Spleen (tissue), 7 donors: ENCODE data around the gene SALL4.

Source experiments
- CTCF ChIP-seq, 11 experiments: fragments of 200-600 bp in 7 of 11; fragments of 450-650 bp in 4 of 11; sonication (generic) in 4 of 11; IDR thresholded peaks in 8 of 11; conservative IDR thresholded peaks in 3 of 11; 1 replicate in 7 of 11; 2 replicates in 4 of 11; pipeline versions ENCODE4 v1.4.0 to v1.8.0; 2016 to 2021; ENCODE audit warnings: antibody characterized with exemption in 11 of 11, inconsistent platforms in 4 of 11, mild to moderate bottlenecking in 1 of 11
- POLR2AphosphoS5 ChIP-seq, 3 donors: sonication (generic); formaldehyde crosslinking; IDR thresholded peaks; one replicate each; pipeline ENCODE4 v1.5.1; 2017; ENCODE audit warnings: antibody characterized with exemption in 3 of 3
- donor health status: DM: no; HTN: no; CAD: no; lungs with moderate emphysema.
- donor health status: DM: no; HTN: no; CAD: no.
- donor health status: DM: no; HTN: no; CAD: no.

- no peak for TF ChIP-seq CTCF (IDR thresholded peaks at IDR 0.05 in 8 of 11, conservative IDR thresholded peaks at IDR 0.05 in 3 of 11)
- TF ChIP-seq POLR2AphosphoS5 (IDR thresholded peaks at IDR 0.05) = no peak
These were observed 2.4 kb upstream of the SALL4 start for GRCh38 chr20:51804754-51805153.
